DND-41 (cell line): ENCODE measurements around the gene PDLIM4.

Experiments
- EZH2 ChIP-seq: IDR thresholded peaks from 3 replicates; pipeline ENCODE4 v1.6.1; 2012; ENCODE audit warnings: borderline replicate concordance, low read depth, mild to moderate bottlenecking, moderate library complexity, low read length, inconsistent platforms; ENCODE audit not compliant: severe bottlenecking
- TF ChIP-seq, protein P1 (sequence below): IDR thresholded peaks from 2 replicates; pipeline ENCODE4 v1.5.1; 2012; ENCODE audit warnings: borderline replicate concordance, low read length, moderate library complexity, mild to moderate bottlenecking; ENCODE audit not compliant: poor library complexity, severe bottlenecking; ENCODE audit errors: extremely low read depth

DNA sequence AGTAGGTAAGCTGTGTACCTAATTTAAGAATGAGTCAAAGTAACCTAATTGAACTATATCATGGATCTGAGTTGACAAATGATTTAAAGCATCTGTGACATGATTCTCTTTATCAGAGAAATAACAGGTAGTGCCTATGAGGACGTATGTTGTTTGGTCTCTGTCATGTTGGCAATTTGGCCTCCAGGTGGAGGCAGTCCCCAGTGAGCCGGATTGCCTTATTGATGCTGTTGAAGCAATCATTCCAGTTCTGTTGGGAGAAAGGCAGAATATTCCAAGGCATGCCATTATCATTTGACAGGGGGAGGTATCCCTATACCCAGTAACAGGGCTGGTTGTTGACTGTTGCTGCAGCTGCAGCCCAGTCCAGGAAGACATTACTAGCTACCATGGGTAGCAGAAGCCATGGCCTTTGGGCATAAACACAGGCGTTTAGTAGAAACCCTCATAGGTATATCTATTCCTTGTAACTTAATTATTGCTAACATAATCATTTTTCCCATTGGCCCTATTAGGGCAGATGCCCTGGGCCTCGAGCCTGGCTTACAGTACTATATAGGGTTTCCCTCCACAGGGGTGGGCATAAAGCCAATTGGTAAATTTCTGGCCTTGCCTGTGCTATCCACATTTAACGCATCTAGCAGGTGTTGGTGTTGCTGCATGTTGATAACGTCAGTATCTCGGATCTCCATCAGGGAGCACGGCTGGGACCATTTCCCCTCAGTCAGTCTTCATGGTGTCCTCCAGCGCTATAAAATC lies 24.5 kb downstream of the PDLIM4 start:
- TF ChIP-seq, protein P1, sequence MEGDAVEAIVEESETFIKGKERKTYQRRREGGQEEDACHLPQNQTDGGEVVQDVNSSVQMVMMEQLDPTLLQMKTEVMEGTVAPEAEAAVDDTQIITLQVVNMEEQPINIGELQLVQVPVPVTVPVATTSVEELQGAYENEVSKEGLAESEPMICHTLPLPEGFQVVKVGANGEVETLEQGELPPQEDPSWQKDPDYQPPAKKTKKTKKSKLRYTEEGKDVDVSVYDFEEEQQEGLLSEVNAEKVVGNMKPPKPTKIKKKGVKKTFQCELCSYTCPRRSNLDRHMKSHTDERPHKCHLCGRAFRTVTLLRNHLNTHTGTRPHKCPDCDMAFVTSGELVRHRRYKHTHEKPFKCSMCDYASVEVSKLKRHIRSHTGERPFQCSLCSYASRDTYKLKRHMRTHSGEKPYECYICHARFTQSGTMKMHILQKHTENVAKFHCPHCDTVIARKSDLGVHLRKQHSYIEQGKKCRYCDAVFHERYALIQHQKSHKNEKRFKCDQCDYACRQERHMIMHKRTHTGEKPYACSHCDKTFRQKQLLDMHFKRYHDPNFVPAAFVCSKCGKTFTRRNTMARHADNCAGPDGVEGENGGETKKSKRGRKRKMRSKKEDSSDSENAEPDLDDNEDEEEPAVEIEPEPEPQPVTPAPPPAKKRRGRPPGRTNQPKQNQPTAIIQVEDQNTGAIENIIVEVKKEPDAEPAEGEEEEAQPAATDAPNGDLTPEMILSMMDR, result no peak
- TF ChIP-seq EZH2, result no peak
